HepG2 (cell line): ENCODE results near the gene HEMK1. TPM values are rescaled to one million over a fixed set of nuclear protein-coding genes. Genes with fewer than 3 reads are reported as not detected.

Experiments used
- AFF4 ChIP-seq: sonication (generic); formaldehyde crosslinking; IDR thresholded peaks from 2 replicates; pipeline ENCODE4 v1.4.0; 2020; ENCODE audit warnings: missing genetic modification reagents
- ATF6 ChIP-seq: sonication (generic); formaldehyde crosslinking; conservative IDR thresholded peaks from 2 replicates; pipeline ENCODE4 v1.4.0; 2020; ENCODE audit warnings: missing genetic modification reagents
- BORCS8-MEF2B ChIP-seq: sonication (generic); formaldehyde crosslinking; IDR thresholded peaks from 2 replicates; pipeline ENCODE4 v1.8.0; 2022; ENCODE audit warnings: mild to moderate bottlenecking, missing genetic modification reagents
- ELF4 ChIP-seq: sonication (generic); formaldehyde crosslinking; IDR thresholded peaks from 2 replicates; pipeline ENCODE4 v1.5.0; 2020; ENCODE audit warnings: missing genetic modification reagents, mild to moderate bottlenecking, moderate library complexity, borderline replicate concordance
- HNF4G ChIP-seq, 2 experiments: sonication (generic) in 1 of 2; formaldehyde crosslinking in 1 of 2; IDR thresholded peaks; 2 replicates each; pipeline versions ENCODE4 v1.4.0 to v1.6.1; 2011 to 2020; ENCODE audit warnings: borderline replicate concordance in 2 of 2, low read depth in 2 of 2, mild to moderate bottlenecking in 2 of 2, low read length in 1 of 2, missing genetic modification reagents in 1 of 2, moderate library complexity in 1 of 2
- HNRNPK ChIP-seq: fragments of 200-400 bp; formaldehyde crosslinking; IDR thresholded peaks from 2 replicates; pipeline ENCODE4 v1.6.1; 2018; ENCODE audit warnings: low read length, low read depth, moderate library complexity, mild to moderate bottlenecking; ENCODE audit not compliant: poor library complexity, severe bottlenecking
- MXD4 ChIP-seq: IDR thresholded peaks from 2 replicates; pipeline ENCODE4 v1.6.1; 2016; ENCODE audit warnings: mild to moderate bottlenecking, missing biosample characterization, missing genetic modification reagents
- NKX3-1 ChIP-seq: sonication (generic); formaldehyde crosslinking; IDR thresholded peaks from 2 replicates; pipeline ENCODE4 v1.5.0; 2020; ENCODE audit warnings: missing genetic modification reagents
- NR2F2 ChIP-seq: IDR thresholded peaks from 2 replicates; pipeline ENCODE4 v1.6.1; 2012; ENCODE audit warnings: low read depth, inconsistent platforms, borderline replicate concordance
- PREB ChIP-seq: sonication (generic); formaldehyde crosslinking; IDR thresholded peaks from 2 replicates; pipeline ENCODE4 v1.4.0; 2020; ENCODE audit warnings: missing genetic modification reagents
- RBFOX2 ChIP-seq: fragments of 200-400 bp; formaldehyde crosslinking; IDR thresholded peaks from 2 replicates; pipeline ENCODE4 v1.6.1; 2017; ENCODE audit warnings: low read depth, mild to moderate bottlenecking, low read length
- TMF1 ChIP-seq: sonication (generic); formaldehyde crosslinking; IDR thresholded peaks from 2 replicates; pipeline ENCODE4 v1.8.1; 2022; ENCODE audit warnings: low read depth, missing genetic modification reagents
- ZBTB43 ChIP-seq: sonication (generic); formaldehyde crosslinking; conservative IDR thresholded peaks from 2 replicates; pipeline ENCODE4 v1.4.0; 2020; ENCODE audit warnings: missing genetic modification reagents
- ZFP41 ChIP-seq: sonication (generic); formaldehyde crosslinking; IDR thresholded peaks from 2 replicates; pipeline ENCODE4 v1.4.0; 2020; ENCODE audit warnings: mild to moderate bottlenecking, missing genetic modification reagents, borderline replicate concordance
- ZNF431 ChIP-seq: sonication (generic); formaldehyde crosslinking; IDR thresholded peaks from 2 replicates; pipeline ENCODE4 v1.9.0; 2022; ENCODE audit warnings: missing genetic modification reagents, low read depth, mild to moderate bottlenecking, borderline replicate concordance
- ZNF607 ChIP-seq: sonication (generic); formaldehyde crosslinking; IDR thresholded peaks from 2 replicates; pipeline ENCODE4 v1.5.1; 2020; ENCODE audit warnings: missing genetic modification reagents, mild to moderate bottlenecking, borderline replicate concordance
- ZNF737 ChIP-seq: sonication (generic); formaldehyde crosslinking; IDR thresholded peaks from 2 replicates; pipeline ENCODE4 v1.5.0; 2020; ENCODE audit warnings: missing genetic modification reagents, mild to moderate bottlenecking, borderline replicate concordance
- ZNF816 ChIP-seq: sonication (generic); formaldehyde crosslinking; IDR thresholded peaks from 2 replicates; pipeline ENCODE4 v1.8.0; 2022; ENCODE audit warnings: missing genetic modification reagents, mild to moderate bottlenecking, borderline replicate concordance
- ZSCAN12 ChIP-seq: sonication (generic); formaldehyde crosslinking; IDR thresholded peaks from 2 replicates; pipeline ENCODE4 v1.9.0; 2021; ENCODE audit warnings: mild to moderate bottlenecking, missing genetic modification reagents
- ZSCAN25 ChIP-seq: sonication (generic); formaldehyde crosslinking; IDR thresholded peaks from 2 replicates; pipeline ENCODE4 v1.8.0; 2022; ENCODE audit warnings: mild to moderate bottlenecking, missing genetic modification reagents
- polyA plus RNA-seq, 8 experiments: library from polyadenylated mRNA; depleted of rRNA in 3 of 8; stranded (reverse) in 7 of 8; unstranded in 1 of 8; fragments of >200 nt; fragmentation: Illumina TruSeq in 4 of 8; extraction: Trizol in 4 of 8; gene quantifications; 2 replicates each; pipeline versions ENCODE4 v1.2.1 to v1.2.3, GENCODE V29; 2011 to 2016; ENCODE audit warnings: low read depth in 4 of 8, missing spikeins in 1 of 8, mixed read lengths in 1 of 8; ENCODE audit not compliant: insufficient read depth in 1 of 8
- total RNA-seq, 5 experiments: library from RNA; depleted of rRNA; stranded (reverse); fragments of >200 nt; fragmentation: Illumina TruSeq; extraction: Trizol; gene quantifications; 2 replicates each; pipeline ENCODE4 v1.2.3, GENCODE V29; 2016; ENCODE audit warnings: low read depth in 1 of 5

Gene HEMK1
- total and polyA plus RNA-seq, 2 of the 13 experiments (the other 11 are each of a cell fraction or from before 2014, with no cell fraction given), result 9.8 to 12.6 TPM

GRCh38 chr3:50611464-50612233 is 42.3 kb downstream of the HEMK1 start, which contains the start of gene CISH (continued):
- no peak for TF ChIP-seq ATF6
- TF ChIP-seq ZNF607 (CRISPR knock-in tag), result peak; percentile 92; the same call in 1 of the 2 replicates
- TF ChIP-seq ZNF816 (CRISPR knock-in tag), result peak; percentile 95; the same call in 1 of the 2 replicates
- no peak for TF ChIP-seq HNF4G (IDR thresholded peaks at IDR 0.05; ENCODE audit: borderline replicate concordance, low read depth, low read length)
- peak; percentile 55; the same call in 1 of the 2 replicates for TF ChIP-seq HNF4G (CRISPR knock-in tag; IDR thresholded peaks at IDR 0.05; ENCODE audit: borderline replicate concordance, low read depth)
- no peak for TF ChIP-seq AFF4 (CRISPR knock-in tag)
- no peak for TF ChIP-seq TMF1
- TF ChIP-seq NKX3-1 (CRISPR knock-in tag), result peak; percentile 79
- no peak for TF ChIP-seq ZNF737
- no peak for TF ChIP-seq NR2F2
- peak; percentile 41; the same call in 1 of the 2 replicates for TF ChIP-seq MXD4
- TF ChIP-seq ZSCAN12 (CRISPR knock-in tag), result no peak
- peak; percentile 80; the same call in 1 of the 2 replicates for TF ChIP-seq BORCS8-MEF2B (CRISPR knock-in tag)
- TF ChIP-seq ZBTB43, result peak; percentile 82
- peak; percentile 71 for TF ChIP-seq RBFOX2
- TF ChIP-seq PREB (CRISPR knock-in tag), result no peak
- peak; percentile 69; the same call in 1 of the 2 replicates for TF ChIP-seq ELF4
- TF ChIP-seq HNRNPK, result peak; percentile 60
- TF ChIP-seq ZNF431 (CRISPR knock-in tag), result no peak
- peak; percentile 59; the same call in 1 of the 2 replicates for TF ChIP-seq ZSCAN25
- TF ChIP-seq ZFP41 (CRISPR knock-in tag), result 0 out of 2 replicates have a peak, but pooled peaks have one; percentile 57
